Measurements from ENCODE around the gene NPHP3. TPM values are rescaled to one million over a fixed set of nuclear protein-coding genes. Genes with fewer than 3 reads are reported as not detected.
A peak's percentile ranks its signal among the peaks of the same experiment; 100 is the strongest.

Gene NPHP3
- total RNA-seq, 1 experiment from 2014 or later, result 10.8 TPM

GRCh38 chr3:132720228-132720627 lies 2.0 kb downstream of the NPHP3 start:
- Histone ChIP-seq H2BK20ac (ENCODE audit: low read depth, low read length, poor library complexity, severe bottlenecking) (no peak overlapping the region), H3K79me2 (ENCODE audit: insufficient read depth, low read length) (no peaks in the 10 kb centered on the region), H4K91ac (ENCODE audit: insufficient read length, low read depth, low read length) (no peak overlapping the region), H3K4ac (ENCODE audit: low read depth, low read length) (no peak overlapping the region), H3K23me2 (ENCODE audit: insufficient read length, low read depth, low read length, poor library complexity, severe bottlenecking) (peaks cover 2% of the 10 kb centered on the region), H4K20me1 (ENCODE audit: control insufficient read depth, insufficient read depth, insufficient read length) (no peaks in the 10 kb centered on the region), H4K8ac (replicated peaks; ENCODE audit: insufficient read length, low read depth, low read length) (no peak overlapping the region), H2BK15ac (ENCODE audit: low read depth, low read length) (no peak overlapping the region), H3K27ac (ENCODE audit: insufficient read length, low read depth, low read length) (no peak overlapping the region), H2AFZ (ENCODE audit: low read length) (no peak overlapping the region), H3K4me2 (ENCODE audit: insufficient read depth, insufficient read length, low read length) (peak overlapping the region; percentile 6), H3T11ph (ENCODE audit: low read length) (no peak overlapping the region), H3K56ac (ENCODE audit: insufficient read length, low read depth, low read length) (no peak overlapping the region), H2BK5ac (ENCODE audit: insufficient read length, low read length) (no peak overlapping the region), H2AK5ac (ENCODE audit: insufficient read length, low read length) (no peak overlapping the region), H3K9me3 (ENCODE audit: control insufficient read depth, low read depth, low read length) (no peaks in the 10 kb centered on the region), H3K79me1 (ENCODE audit: insufficient read depth, low read depth, low read length, poor library complexity, severe bottlenecking) (no peaks in the 10 kb centered on the region), H3K23ac (ENCODE audit: insufficient read length, low read depth, low read length) (no peak overlapping the region), H3K14ac (ENCODE audit: insufficient read depth, low read length) (no peak overlapping the region), H3K9ac (ENCODE audit: extremely low read depth, insufficient read length, low read length) (no peak overlapping the region), H2BK12ac (ENCODE audit: insufficient read length, low read depth, low read length) (no peak overlapping the region), H4K5ac (ENCODE audit: insufficient read length, low read depth, low read length) (no peak overlapping the region), H3K18ac (ENCODE audit: insufficient read length, low read depth, low read length) (no peak overlapping the region), H3K4me1 (ENCODE audit: insufficient read depth, low read length) (no peaks in the 10 kb centered on the region; the same call in 1 of the 2 replicates), H3K27me3 (ENCODE audit: insufficient read depth, low read length) (no peaks in the 10 kb centered on the region), H2BK120ac (ENCODE audit: low read depth, low read length, poor library complexity, severe bottlenecking) (no peak overlapping the region)
- H3K4me3 Mint-ChIP-seq, result peak overlapping the region; percentile 86 to 94
- no peak overlapping the region; a peak in 1 of 7 replicates for H3K27ac Mint-ChIP-seq
- peaks cover 21 to 23% of the 10 kb centered on the region in 2 experiments for H3K4me1 Mint-ChIP-seq
- H3K36me3 Mint-ChIP-seq (ENCODE audit: insufficient read depth in 1 of 3, low read depth in 3 of 3), result peaks cover 4 to 12% (median 8%) of the 10 kb centered on the region in 3 experiments
- DNase-seq, result no peak
- whole genome bisulfite sequencing (ENCODE audit: extremely low coverage, insufficient read length, low lambda C conversion rate), result no CpG with 5 or more reads among the region's 6 CpGs
- no peaks in the 10 kb centered on the region for H3K27me3 Mint-ChIP-seq (ENCODE audit: low read depth)
- H3K9me3 Mint-ChIP-seq, result no peaks in the 10 kb centered on the region; a peak in 1 of 5 replicates
- TF ChIP-seq CTCF (conservative IDR thresholded peaks at IDR 0.05), result no peak

Data from H9 (cell line).